COLO829 (cell line): Measurements from ENCODE around the gene EN2.
"Not testable (repeated sequence)": the region's sequence is repeated elsewhere in the genome, so short reads cannot be mapped to it uniquely, and the experiment has no call there.

Experiments used
- DNase-seq: peaks from one replicate; pipeline ENCODE4 v3.0.0; 2012; ENCODE audit warnings: low spot score

The EN2 gene

DNA sequence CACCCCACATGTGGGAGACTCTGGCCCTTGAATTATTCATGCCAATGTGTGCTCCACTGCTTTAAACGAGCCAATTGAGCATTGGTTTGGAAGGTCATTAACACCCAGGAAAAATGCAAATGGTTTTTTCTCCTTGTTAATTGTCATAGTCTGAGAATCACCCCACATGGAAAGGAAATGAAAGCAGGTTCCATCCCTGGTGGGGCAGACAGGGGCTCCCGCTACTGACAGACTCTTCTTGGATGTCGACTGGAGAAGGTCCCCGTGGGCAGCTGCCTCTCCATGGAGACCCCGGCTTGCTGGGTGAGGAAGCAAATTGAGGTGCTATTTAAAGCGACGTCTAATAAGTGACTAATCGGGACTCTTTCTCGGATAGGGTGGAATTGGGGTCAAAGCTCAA, 32.0 kb upstream of the EN2 start:
- no peak for DNase-seq

DNA sequence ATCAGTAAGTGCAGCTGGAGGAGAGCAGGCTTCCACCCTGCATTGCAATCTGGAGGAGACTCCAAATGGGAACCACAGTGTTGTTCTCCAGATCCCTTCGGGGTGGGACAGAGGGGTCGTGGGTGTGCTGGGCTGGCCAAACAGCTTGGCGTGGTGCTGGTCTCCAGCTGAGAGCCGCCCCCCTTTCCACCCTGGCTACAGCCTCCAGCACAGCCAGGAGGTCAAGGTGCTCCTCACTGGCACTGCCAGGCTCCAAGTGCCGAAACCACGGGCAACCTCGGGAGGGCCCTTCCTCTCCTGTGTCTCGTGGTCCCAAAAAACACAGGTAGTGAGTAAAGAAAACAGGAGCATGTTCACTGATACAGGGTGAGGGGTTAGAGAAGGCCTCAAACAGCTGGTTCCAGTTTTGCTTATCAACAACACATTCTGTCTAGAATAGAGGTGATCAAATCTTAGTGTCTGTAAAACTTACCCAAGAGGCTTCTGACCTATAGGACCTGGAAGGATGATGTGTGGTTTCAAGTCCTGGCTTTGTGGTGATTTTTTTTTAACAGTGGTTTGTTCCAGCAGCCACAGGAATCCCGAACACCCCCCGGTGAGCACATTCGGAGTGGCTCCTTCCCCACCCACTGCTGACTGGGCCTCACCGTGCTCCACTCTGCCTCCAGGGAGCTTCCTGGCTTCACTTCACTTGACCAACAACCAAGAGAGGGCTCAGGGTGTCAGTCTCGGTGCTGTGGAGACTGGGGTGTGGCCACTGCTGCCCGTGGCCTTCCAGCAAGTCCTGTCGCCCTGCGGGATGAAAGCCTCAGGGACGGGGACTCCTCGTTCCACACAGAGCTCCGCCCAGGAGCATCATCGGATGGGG, 31.2 kb upstream of the EN2 start:
- DNase-seq: no peak

- DNase-seq: no peak
Measured at GRCh38 chr7:155427411-155428038, 30.4 kb upstream of the EN2 start.

DNA sequence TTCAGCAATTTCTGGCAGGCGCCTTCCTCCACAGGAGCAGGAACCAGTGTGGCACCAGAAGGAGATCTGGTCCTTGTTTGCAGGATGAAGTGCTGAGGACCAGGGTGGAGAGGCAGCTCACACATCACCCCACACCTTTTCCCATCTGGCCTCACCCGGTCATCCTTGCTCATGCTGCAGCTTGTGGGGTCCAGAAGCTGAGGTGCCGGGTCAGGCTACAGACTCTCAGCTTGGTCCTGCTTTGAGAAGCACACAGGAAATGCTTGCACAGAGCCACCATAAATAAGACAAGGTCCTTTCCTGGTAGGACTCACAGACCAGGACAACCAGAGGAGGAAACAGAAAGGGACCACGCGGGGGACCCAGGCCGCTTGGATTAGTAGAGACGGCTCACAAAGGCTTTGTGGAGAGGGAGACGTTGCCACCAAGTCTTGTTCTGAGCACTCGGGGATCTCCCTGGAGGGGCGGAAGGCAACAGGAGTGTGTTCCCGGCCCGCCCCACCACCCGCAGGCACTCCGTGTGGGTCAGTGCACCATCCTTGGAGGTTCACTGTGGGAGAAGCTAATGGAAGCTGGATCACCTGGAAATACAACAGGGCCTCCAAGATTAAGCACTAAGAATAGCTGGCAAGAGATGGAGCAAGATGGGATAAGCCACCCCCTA, 29.6 kb upstream of the EN2 start:
- DNase-seq: no peak

DNA sequence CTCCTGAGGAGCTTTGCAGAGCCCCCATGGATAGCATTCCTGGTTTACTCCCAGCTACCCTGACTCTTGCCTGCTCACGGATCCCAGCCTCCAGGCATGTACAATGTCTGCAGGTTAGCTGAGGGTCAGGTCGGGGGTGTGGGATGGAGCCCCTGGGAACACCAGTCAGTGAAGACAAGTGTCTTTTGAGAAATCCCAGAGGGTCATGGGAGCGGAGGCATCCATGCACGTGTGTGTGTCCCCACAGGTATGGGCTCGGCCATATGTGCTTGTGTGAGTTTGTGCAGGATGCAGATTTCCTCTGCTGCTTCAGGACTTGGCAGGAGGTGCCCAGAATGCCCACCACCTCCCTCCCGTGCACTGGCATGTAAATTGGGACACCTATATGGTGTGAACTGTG, 28.3 kb upstream of the EN2 start:
- no peak for DNase-seq

- no peak for DNase-seq
Measured at GRCh38 chr7:155430606-155431005, 27.3 kb upstream of the EN2 start.

DNA sequence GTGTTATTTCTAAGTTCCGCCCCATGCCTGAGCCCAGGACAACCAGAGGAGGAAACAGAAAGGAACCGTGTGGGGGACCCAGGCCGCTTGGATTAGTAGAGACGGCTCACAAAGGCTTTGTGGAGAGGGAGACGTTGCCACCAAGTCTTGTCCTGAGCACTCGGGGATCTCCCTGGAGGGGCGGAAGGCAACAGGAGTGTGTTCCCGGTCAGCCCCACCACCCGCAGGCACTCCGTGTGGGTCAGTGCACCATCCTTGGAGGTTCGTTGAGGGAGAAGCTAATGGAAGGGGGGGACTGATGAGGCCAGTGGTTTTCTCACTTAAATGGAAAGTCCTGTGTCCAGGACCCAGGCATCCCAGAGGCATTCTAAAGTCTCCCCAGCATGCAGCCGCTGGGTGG, 26.7 kb upstream of the EN2 start:
- no peak for DNase-seq

DNA sequence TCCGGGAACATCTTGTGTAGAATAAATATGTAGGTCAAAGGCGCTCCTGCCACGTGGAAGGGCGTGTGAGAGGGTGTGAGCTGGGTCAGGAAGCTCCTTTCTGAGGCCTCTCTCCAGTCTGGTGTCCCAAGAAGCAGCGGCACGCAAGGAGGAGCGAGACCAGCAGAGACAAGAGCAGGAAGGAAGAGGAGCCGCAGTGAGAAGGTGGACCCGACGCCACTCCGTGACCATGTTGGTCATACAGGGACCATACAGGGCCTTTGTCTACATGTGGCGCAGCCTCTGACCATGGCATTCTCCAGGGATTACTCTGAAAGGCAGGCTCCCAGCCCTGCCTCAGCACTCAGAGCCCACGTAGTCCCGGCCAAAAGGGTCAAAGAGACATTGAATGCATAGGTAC, 26.2 kb upstream of the EN2 start:
- no peak for DNase-seq

DNA sequence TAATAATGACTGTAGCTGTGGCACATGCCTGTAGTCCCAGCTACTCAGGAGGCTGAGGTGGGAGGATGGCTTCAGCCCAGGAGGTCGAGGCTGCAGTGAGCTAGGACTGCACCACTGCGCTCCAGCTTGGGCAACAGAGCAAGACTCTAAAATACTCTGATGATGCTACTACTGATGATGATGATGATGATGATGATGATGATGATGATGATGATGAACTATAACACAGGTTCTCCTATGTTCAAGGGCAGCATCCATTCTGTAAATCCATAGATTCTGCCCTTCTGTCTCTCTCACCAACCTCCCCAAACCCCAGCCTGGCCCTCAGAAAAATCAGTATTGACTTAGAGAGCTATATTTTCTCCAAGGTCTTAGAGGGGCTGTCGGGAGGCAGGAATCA, 22.8 kb upstream of the EN2 start:
- DNase-seq: no peak

DNA sequence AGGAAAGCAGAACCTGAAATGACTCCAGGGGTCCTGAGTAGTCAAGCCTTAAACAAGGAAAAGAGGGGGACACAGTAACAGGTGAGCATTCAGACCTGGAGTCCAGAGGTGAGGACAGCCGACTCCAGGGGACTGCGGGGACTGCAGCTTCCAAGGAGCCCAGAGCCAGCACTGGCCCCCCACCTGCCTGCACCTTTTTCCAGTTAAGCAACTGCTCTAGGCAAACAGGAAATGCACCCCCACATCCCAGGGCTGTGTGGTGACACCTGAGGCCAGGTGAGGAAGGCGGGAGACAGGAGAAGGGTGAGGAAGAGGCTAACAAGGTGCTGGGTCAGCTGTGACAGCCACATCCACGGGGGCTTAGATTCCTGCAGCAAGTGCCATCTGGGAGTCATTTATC, 20.1 kb upstream of the EN2 start:
- no peak for DNase-seq

GRCh38 chr7:155438777-155439176, 19.2 kb upstream of the EN2 start:
- no peak for DNase-seq

DNA sequence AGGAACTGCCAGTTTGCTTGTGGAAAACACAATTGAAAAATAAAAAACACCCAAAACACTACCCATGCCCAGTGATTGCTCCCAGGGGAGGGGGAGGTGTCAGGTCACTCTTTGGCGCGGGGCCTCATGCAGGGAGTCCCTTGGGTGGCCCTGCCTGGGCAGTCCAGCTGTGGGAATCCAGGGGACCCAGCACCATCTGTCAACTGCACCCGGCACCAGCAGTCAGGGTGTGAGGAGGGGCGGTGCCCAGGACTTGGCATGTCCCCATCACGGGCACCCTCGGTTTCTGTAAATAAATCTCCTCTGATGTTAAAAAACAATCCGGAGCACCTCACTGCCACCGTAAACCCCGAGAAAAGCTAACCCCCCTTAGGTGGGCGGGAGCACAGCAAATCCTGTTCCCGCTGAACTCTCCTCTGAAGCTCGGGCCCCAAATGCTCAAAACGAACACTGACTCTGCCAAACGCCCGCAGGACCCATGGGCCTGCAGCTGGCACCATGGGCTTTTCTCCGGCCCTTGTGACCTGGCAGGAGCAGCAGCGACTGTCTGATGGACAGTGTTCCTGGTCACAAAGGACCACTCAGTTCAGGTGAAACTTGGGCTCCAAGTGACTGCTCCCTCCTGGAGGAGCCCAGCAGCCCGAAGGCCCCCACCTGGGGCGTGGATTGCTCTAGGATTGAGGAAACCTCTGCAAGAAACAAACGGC, 18.5 kb upstream of the EN2 start:
- DNase-seq: no peak

GRCh38 chr7:155440018-155440410, 17.9 kb upstream of the EN2 start:
- DNase-seq: no peak

DNA sequence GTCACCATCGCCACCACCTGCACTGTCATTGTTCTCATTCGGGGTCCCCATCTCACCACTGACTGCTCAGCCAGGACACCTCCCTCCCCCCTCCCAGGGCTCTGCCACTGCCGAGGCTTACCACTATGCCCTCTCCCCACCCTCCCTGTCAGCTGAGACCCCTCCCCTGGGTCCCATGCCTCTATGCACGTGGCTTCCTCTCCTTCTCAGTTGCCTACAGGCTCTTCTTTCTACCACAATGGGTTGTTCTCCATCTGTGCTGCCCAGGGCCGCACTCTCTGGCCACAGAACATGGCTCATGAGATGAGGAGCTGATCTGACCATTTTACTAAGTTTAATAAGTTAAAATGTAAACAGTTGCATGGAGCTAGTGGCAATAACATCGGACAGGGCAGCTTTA, 16.1 kb upstream of the EN2 start:
- no peak for DNase-seq

DNA sequence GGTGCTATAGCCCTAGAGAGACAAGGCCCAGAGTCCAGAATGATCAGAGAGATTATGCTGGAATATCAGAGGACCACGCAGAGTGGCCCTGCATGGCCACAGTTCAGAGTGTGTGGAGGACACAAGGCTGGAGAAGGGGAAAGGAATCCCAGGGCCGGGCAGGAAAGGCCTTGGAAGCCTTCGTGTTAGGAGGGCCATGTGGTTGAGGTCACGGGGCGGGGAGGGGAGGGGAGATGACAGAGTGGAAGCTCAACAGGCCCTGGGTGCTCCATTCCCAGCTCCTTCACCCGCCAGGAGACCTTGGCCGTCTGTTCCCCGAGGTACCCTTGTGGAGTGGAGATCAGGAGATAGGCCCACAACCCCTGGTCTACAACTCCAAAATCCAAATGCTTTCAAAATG, 13.2 kb upstream of the EN2 start:
- DNase-seq: no peak

- DNase-seq: not testable (repeated sequence)
Measured at GRCh38 chr7:155445606-155446005, 12.3 kb upstream of the EN2 start.

DNA sequence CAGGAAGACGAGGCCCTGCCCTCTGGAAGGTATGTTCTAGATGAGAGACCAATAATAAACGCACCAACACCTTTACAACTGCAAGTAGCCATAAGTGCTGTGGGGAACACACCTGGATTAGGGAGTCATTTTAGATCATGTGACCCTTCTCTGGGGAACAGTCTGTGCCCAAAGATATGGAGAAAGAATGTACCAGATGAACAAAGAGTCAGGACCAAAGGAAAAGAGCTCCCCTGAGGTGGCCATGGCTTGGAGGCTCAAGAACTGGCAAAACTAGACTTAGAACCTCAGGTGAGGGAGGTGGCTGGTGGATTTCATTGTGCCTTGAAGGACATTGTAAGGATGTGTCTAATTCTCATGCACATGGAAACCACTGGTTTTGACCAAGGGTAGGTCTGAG, 10.3 kb upstream of the EN2 start:
- no peak for DNase-seq

GRCh38 chr7:155448632-155449007, 9.3 kb upstream of the EN2 start:
- DNase-seq: no peak

GRCh38 chr7:155449008-155449868, 8.7 kb upstream of the EN2 start:
- no peak for DNase-seq

DNA sequence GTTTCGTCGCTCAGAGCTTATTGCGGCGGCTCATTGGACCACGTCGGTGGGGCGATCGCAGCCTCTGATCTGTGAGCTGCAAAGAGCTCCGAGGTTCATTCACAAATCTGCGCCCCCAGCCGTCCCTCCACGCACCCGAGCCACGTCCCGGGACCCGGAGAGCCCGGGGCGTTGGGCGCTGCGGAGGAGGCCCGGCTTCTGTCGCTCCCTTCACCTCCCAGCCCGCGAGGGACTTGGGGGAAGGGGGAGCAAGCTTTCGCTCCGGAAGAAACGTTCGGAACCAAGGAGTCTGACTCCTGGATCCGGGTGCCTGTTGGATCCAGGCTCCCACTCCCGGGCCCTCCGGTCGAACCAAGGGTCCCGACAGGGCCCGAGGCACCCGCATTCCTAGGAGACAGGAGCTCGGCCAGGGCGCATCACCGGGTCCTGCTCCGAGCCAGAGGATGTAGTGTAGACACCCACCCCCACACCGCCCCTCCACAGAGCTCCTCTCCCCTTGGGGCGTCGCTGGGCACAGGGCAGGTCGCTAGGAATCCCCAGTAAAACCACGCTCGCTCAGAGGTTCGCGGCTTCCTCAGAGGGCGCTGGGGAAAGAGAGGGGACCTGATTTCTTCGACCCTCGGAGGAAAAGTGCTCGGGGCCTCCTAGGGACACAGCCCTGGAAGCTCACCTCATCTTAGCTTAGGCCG, 7.9 kb upstream of the EN2 start:
- DNase-seq: no peak

GRCh38 chr7:155450558-155450969, 7.4 kb upstream of the EN2 start:
- DNase-seq: no peak
